Measurements from ENCODE around the gene RPL36AL. TPM values are rescaled to one million over a fixed set of nuclear protein-coding genes. Genes with fewer than 3 reads are reported as not detected.
"Not testable (repeated sequence)": the region's sequence is repeated elsewhere in the genome, so short reads cannot be mapped to it uniquely, and the experiment has no call there.

The RPL36AL gene
- total RNA-seq, 2 donors from 2014 or later, result 120 to 180 TPM

GRCh38 chr14:49586673-49587460 is 33.6 kb downstream of the RPL36AL start:
- Histone ChIP-seq H3K36me3 (peaks cover 7% of the 10 kb centered on the region), H3K27ac (peak overlapping the region; percentile 89), H3K4me1 (ENCODE audit: control insufficient read depth in 1 of 2, low read depth in 2 of 2) (peaks cover 21 to 24% of the 10 kb centered on the region in 2 donors), H3K4me3 (peak overlapping the region; percentile 95), H3K9me3 (no peaks in the 10 kb centered on the region), H3K27me3 (replicated peaks; ENCODE audit: insufficient read depth) (no peaks in the 10 kb centered on the region)
- TF ChIP-seq CTCF (IDR thresholded peaks at IDR 0.05), result peak; percentile 76
- no peak for DNase-seq (ENCODE audit: low spot score)
- peak; percentile 40 for ATAC-seq (ENCODE audit: insufficient number of reproducible peaks, low FRiP score, low read depth)

- peaks cover 21 to 24% of the 10 kb centered on the region in 2 donors for H3K4me1 ChIP-seq (ENCODE audit: control insufficient read depth in 1 of 2, low read depth in 2 of 2)
- ATAC-seq (ENCODE audit: insufficient number of reproducible peaks, low FRiP score, low read depth) (peak; percentile 99), DNase-seq (ENCODE audit: low spot score) (peak; percentile 96)
- H3K4me3 ChIP-seq, result peak within 1 kb of the TSS; percentile 95
- peak within 1 kb of the TSS; percentile 89 for H3K27ac ChIP-seq
- no peaks in the 10 kb centered on the region for H3K9me3 ChIP-seq
- H3K27me3 ChIP-seq (replicated peaks; ENCODE audit: insufficient read depth), result no peaks in the 10 kb centered on the region
- peaks cover 7% of the 10 kb centered on the region for H3K36me3 ChIP-seq
- no peak for TF ChIP-seq CTCF (IDR thresholded peaks at IDR 0.05)
Observed at GRCh38 chr14:49585803-49586672, 34.4 kb downstream of the RPL36AL start, which contains the start of gene RPS29. TSS of gene RPS29 (minus strand) at chr14:49586380. CDS start at chr14:49586346, 34 bp downstream.

- peak overlapping the region; percentile 89 for H3K27ac ChIP-seq
- H3K36me3 ChIP-seq; ATAC-seq (ENCODE audit: insufficient number of reproducible peaks, low FRiP score, low read depth); H3K27me3 ChIP-seq (replicated peaks; ENCODE audit: insufficient read depth); H3K9me3 ChIP-seq; DNase-seq (ENCODE audit: low spot score): not testable (repeated sequence)
- peaks cover 21 to 27% of the 10 kb centered on the region in 2 donors for H3K4me1 ChIP-seq (ENCODE audit: control insufficient read depth in 1 of 2, low read depth in 2 of 2)
- H3K4me3 ChIP-seq, result peak overlapping the region; percentile 95
Observed at GRCh38 chr14:49584981-49585640, 35.3 kb downstream of the RPL36AL start.

- Histone ChIP-seq H3K4me1 (ENCODE audit: control insufficient read depth in 1 of 2, low read depth in 2 of 2) (peaks cover 21 to 27% of the 10 kb centered on the region in 2 donors), H3K9me3 (no peaks in the 10 kb centered on the region), H3K36me3 (peaks cover 7% of the 10 kb centered on the region), H3K4me3 (no peak overlapping the region), H3K27ac (no peak overlapping the region), H3K27me3 (replicated peaks; ENCODE audit: insufficient read depth) (no peaks in the 10 kb centered on the region)
- TF ChIP-seq CTCF (IDR thresholded peaks at IDR 0.05), result no peak
- DNase-seq (ENCODE audit: low spot score) (no peak), ATAC-seq (ENCODE audit: insufficient number of reproducible peaks, low FRiP score, low read depth) (no peak)
Observed at GRCh38 chr14:49584058-49584457, 36.4 kb downstream of the RPL36AL start.

- Histone ChIP-seq H3K4me1 (ENCODE audit: control insufficient read depth in 1 of 2, low read depth in 2 of 2) (peaks cover 21 to 27% of the 10 kb centered on the region in 2 donors), H3K27ac (no peak overlapping the region), H3K27me3 (replicated peaks; ENCODE audit: insufficient read depth) (no peaks in the 10 kb centered on the region), H3K9me3 (no peaks in the 10 kb centered on the region), H3K36me3 (peaks cover 7% of the 10 kb centered on the region), H3K4me3 (no peak overlapping the region)
- ATAC-seq (ENCODE audit: insufficient number of reproducible peaks, low FRiP score, low read depth) (no peak), DNase-seq (ENCODE audit: low spot score) (no peak)
- TF ChIP-seq CTCF (IDR thresholded peaks at IDR 0.05), result no peak
Observed at GRCh38 chr14:49583629-49584028, 36.8 kb downstream of the RPL36AL start.
